ENCODE data around the gene DMWD.

Gene DMWD

GRCh38 chr19:45766869-45767346 is 25.7 kb downstream of the DMWD start:
- H3K4me1 ChIP-seq (ENCODE audit: insufficient read depth, low read length): peaks cover 43% of the 10 kb centered on the region
- H3K27ac ChIP-seq (ENCODE audit: low read depth, low read length): peak overlapping the region; percentile 92
- no peaks in the 10 kb centered on the region for H3K27me3 ChIP-seq (ENCODE audit: control insufficient read depth in 1 of 2, insufficient read depth in 2 of 2, low read length in 2 of 2)
- peaks cover 2% of the 10 kb centered on the region for H3K36me3 ChIP-seq (ENCODE audit: insufficient read depth, low read length)
- peak overlapping the region; percentile 74 for H3K9ac ChIP-seq (ENCODE audit: low read length)
- no peaks in the 10 kb centered on the region for H3K9me3 ChIP-seq (ENCODE audit: low read length)
- H3K4me3 ChIP-seq (ENCODE audit: low read depth in 1 of 2, low read length in 2 of 2): peak overlapping the region; percentile 81 to 87

GRCh38 chr19:45766296-45766868 is 26.3 kb downstream of the DMWD start:
- Histone ChIP-seq H3K36me3 (ENCODE audit: insufficient read depth, low read length) (no peaks in the 10 kb centered on the region), H3K4me1 (ENCODE audit: insufficient read depth, low read length) (peaks cover 42% of the 10 kb centered on the region), H3K4me3 (ENCODE audit: low read depth in 1 of 2, low read length in 2 of 2) (peak overlapping the region; percentile 81 to 87), H3K9me3 (ENCODE audit: low read length) (no peaks in the 10 kb centered on the region), H3K27ac (ENCODE audit: low read depth, low read length) (peak overlapping the region; percentile 92), H3K27me3 (ENCODE audit: control insufficient read depth in 1 of 2, insufficient read depth in 2 of 2, low read length in 2 of 2) (no peaks in the 10 kb centered on the region), H3K9ac (ENCODE audit: low read length) (peak overlapping the region; percentile 74)

GRCh38 chr19:45765702-45766295 is 26.8 kb downstream of the DMWD start:
- H3K9me3 ChIP-seq (ENCODE audit: low read length): no peaks in the 10 kb centered on the region
- H3K27me3 ChIP-seq (ENCODE audit: control insufficient read depth in 1 of 2, insufficient read depth in 2 of 2, low read length in 2 of 2): no peaks in the 10 kb centered on the region
- peak overlapping the region in 1 of 2 donors; percentile 81 for H3K4me3 ChIP-seq (ENCODE audit: low read depth in 1 of 2, low read length in 2 of 2)
- peak overlapping the region; percentile 92 for H3K27ac ChIP-seq (ENCODE audit: low read depth, low read length)
- H3K36me3 ChIP-seq (ENCODE audit: insufficient read depth, low read length): no peaks in the 10 kb centered on the region
- H3K9ac ChIP-seq (ENCODE audit: low read length): no peak overlapping the region
- peaks cover 36% of the 10 kb centered on the region for H3K4me1 ChIP-seq (ENCODE audit: insufficient read depth, low read length)

GRCh38 chr19:45764945-45765701 is 27.5 kb downstream of the DMWD start:
- no peak overlapping the region for H3K4me3 ChIP-seq (ENCODE audit: low read depth in 1 of 2, low read length in 2 of 2)
- H3K27ac ChIP-seq (ENCODE audit: low read depth, low read length): peak overlapping the region; percentile 92
- H3K9me3 ChIP-seq (ENCODE audit: low read length): no peaks in the 10 kb centered on the region
- H3K36me3 ChIP-seq (ENCODE audit: insufficient read depth, low read length): no peaks in the 10 kb centered on the region
- peak overlapping the region; percentile 36 for H3K9ac ChIP-seq (ENCODE audit: low read length)
- H3K27me3 ChIP-seq (ENCODE audit: control insufficient read depth in 1 of 2, insufficient read depth in 2 of 2, low read length in 2 of 2): no peaks in the 10 kb centered on the region
- H3K4me1 ChIP-seq (ENCODE audit: insufficient read depth, low read length): peaks cover 36% of the 10 kb centered on the region

GRCh38 chr19:45764475-45764874 is 28.2 kb downstream of the DMWD start:
- Histone ChIP-seq H3K4me3 (ENCODE audit: low read depth in 1 of 2, low read length in 2 of 2) (peak overlapping the region in 1 of 2 donors; percentile 39), H3K9ac (ENCODE audit: low read length) (peak overlapping the region; percentile 36), H3K9me3 (ENCODE audit: low read length) (no peaks in the 10 kb centered on the region), H3K36me3 (ENCODE audit: insufficient read depth, low read length) (no peaks in the 10 kb centered on the region), H3K4me1 (ENCODE audit: insufficient read depth, low read length) (peaks cover 36% of the 10 kb centered on the region), H3K27me3 (ENCODE audit: control insufficient read depth in 1 of 2, insufficient read depth in 2 of 2, low read length in 2 of 2) (no peaks in the 10 kb centered on the region), H3K27ac (ENCODE audit: low read depth, low read length) (peak overlapping the region; percentile 92)

- Histone ChIP-seq H3K36me3 (ENCODE audit: insufficient read depth, low read length) (no peaks in the 10 kb centered on the region), H3K27me3 (ENCODE audit: control insufficient read depth in 1 of 2, insufficient read depth in 2 of 2, low read length in 2 of 2) (no peaks in the 10 kb centered on the region), H3K4me1 (ENCODE audit: insufficient read depth, low read length) (peaks cover 36% of the 10 kb centered on the region), H3K27ac (ENCODE audit: low read depth, low read length) (peak overlapping the region; percentile 92), H3K4me3 (ENCODE audit: low read depth in 1 of 2, low read length in 2 of 2) (peak overlapping the region in 1 of 2 donors; percentile 39), H3K9me3 (ENCODE audit: low read length) (no peaks in the 10 kb centered on the region), H3K9ac (ENCODE audit: low read length) (peak overlapping the region; percentile 36)
These were observed 28.9 kb downstream of the DMWD start for GRCh38 chr19:45763691-45764294.

- Histone ChIP-seq H3K27ac (ENCODE audit: low read depth, low read length) (peak overlapping the region; percentile 10), H3K9ac (ENCODE audit: low read length) (no peak overlapping the region)
These were observed 29.6 kb downstream of the DMWD start for GRCh38 chr19:45762870-45763631.

GRCh38 chr19:45761714-45762113 is 30.9 kb downstream of the DMWD start:
- no peaks in the 10 kb centered on the region for H3K9me3 ChIP-seq (ENCODE audit: low read length)
- H3K4me1 ChIP-seq (ENCODE audit: insufficient read depth, low read length): peaks cover 36% of the 10 kb centered on the region
- H3K27me3 ChIP-seq (ENCODE audit: control insufficient read depth in 1 of 2, insufficient read depth in 2 of 2, low read length in 2 of 2): no peaks in the 10 kb centered on the region
- no peak overlapping the region for H3K4me3 ChIP-seq (ENCODE audit: low read depth in 1 of 2, low read length in 2 of 2)
- H3K9ac ChIP-seq (ENCODE audit: low read length): no peak overlapping the region
- H3K27ac ChIP-seq (ENCODE audit: low read depth, low read length): no peak overlapping the region
- no peaks in the 10 kb centered on the region for H3K36me3 ChIP-seq (ENCODE audit: insufficient read depth, low read length)

More at GRCh38 chr19:45762870-45763631, 29.6 kb downstream of the DMWD start:
- H3K27me3 ChIP-seq (ENCODE audit: control insufficient read depth in 1 of 2, insufficient read depth in 2 of 2, low read length in 2 of 2): no peaks in the 10 kb centered on the region
- no peak overlapping the region for H3K4me3 ChIP-seq (ENCODE audit: low read depth in 1 of 2, low read length in 2 of 2)
- peaks cover 36% of the 10 kb centered on the region for H3K4me1 ChIP-seq (ENCODE audit: insufficient read depth, low read length)
- H3K36me3 ChIP-seq (ENCODE audit: insufficient read depth, low read length): no peaks in the 10 kb centered on the region
- no peaks in the 10 kb centered on the region for H3K9me3 ChIP-seq (ENCODE audit: low read length)

- no peak overlapping the region for H3K27ac ChIP-seq (ENCODE audit: low read depth, low read length)
These were observed 33.7 kb downstream of the DMWD start for GRCh38 chr19:45758921-45759320.

GRCh38 chr19:45757695-45758094 is 35.0 kb downstream of the DMWD start:
- H3K27ac ChIP-seq (ENCODE audit: low read depth, low read length): no peak overlapping the region
- no peaks in the 10 kb centered on the region for H3K27me3 ChIP-seq (ENCODE audit: control insufficient read depth in 1 of 2, insufficient read depth in 2 of 2, low read length in 2 of 2)
- no peaks in the 10 kb centered on the region for H3K36me3 ChIP-seq (ENCODE audit: insufficient read depth, low read length)
- no peak overlapping the region for H3K9ac ChIP-seq (ENCODE audit: low read length)
- H3K9me3 ChIP-seq (ENCODE audit: low read length): no peaks in the 10 kb centered on the region
- H3K4me1 ChIP-seq (ENCODE audit: insufficient read depth, low read length): no peaks in the 10 kb centered on the region
- no peak overlapping the region for H3K4me3 ChIP-seq (ENCODE audit: low read depth in 1 of 2, low read length in 2 of 2)

More at GRCh38 chr19:45758921-45759320, 33.7 kb downstream of the DMWD start:
- no peaks in the 10 kb centered on the region for H3K36me3 ChIP-seq (ENCODE audit: insufficient read depth, low read length)
- no peaks in the 10 kb centered on the region for H3K27me3 ChIP-seq (ENCODE audit: control insufficient read depth in 1 of 2, insufficient read depth in 2 of 2, low read length in 2 of 2)
- H3K4me1 ChIP-seq (ENCODE audit: insufficient read depth, low read length): peaks cover 8% of the 10 kb centered on the region
- H3K4me3 ChIP-seq (ENCODE audit: low read depth in 1 of 2, low read length in 2 of 2): no peak overlapping the region
- H3K9me3 ChIP-seq (ENCODE audit: low read length): no peaks in the 10 kb centered on the region
- no peak overlapping the region for H3K9ac ChIP-seq (ENCODE audit: low read length)

- H3K9ac ChIP-seq (ENCODE audit: low read length): no peak overlapping the region
- H3K4me1 ChIP-seq (ENCODE audit: insufficient read depth, low read length): no peaks in the 10 kb centered on the region
- no peaks in the 10 kb centered on the region for H3K9me3 ChIP-seq (ENCODE audit: low read length)
- H3K27me3 ChIP-seq (ENCODE audit: control insufficient read depth in 1 of 2, insufficient read depth in 2 of 2, low read length in 2 of 2): no peaks in the 10 kb centered on the region
- no peak overlapping the region for H3K4me3 ChIP-seq (ENCODE audit: low read depth in 1 of 2, low read length in 2 of 2)
- no peaks in the 10 kb centered on the region for H3K36me3 ChIP-seq (ENCODE audit: insufficient read depth, low read length)
- no peak overlapping the region for H3K27ac ChIP-seq (ENCODE audit: low read depth, low read length)
These were observed 38.3 kb downstream of the DMWD start for GRCh38 chr19:45754323-45754722.

Measured in muscle layer of colon (tissue), 2 donors.